Measurements from ENCODE around the gene ZSWIM5. TPM values are rescaled to one million over a fixed set of nuclear protein-coding genes. Genes with fewer than 3 reads are reported as not detected.

Gene ZSWIM5
- total RNA-seq, 1 donor from 2014 or later, result 0.79 TPM

GRCh38 chr1:44973645-44974044 lies 232.8 kb downstream of the ZSWIM5 start:
- H3K4me2 ChIP-seq (ENCODE audit: low read length), result no peak overlapping the region
- FAIRE-seq, result no peak
- H3K4me3 ChIP-seq (ENCODE audit: insufficient read depth, low read depth, low read length), result no peak overlapping the region
- H3K9ac ChIP-seq (ENCODE audit: low read length), result no peak overlapping the region
- TF ChIP-seq EZH2 (IDR thresholded peaks at IDR 0.05; ENCODE audit: insufficient read depth, low read length), result no peak
- no peak for TF ChIP-seq CTCF (IDR thresholded peaks at IDR 0.05; ENCODE audit: insufficient read depth, low read depth, low read length)
- Mint-ChIP-seq H3K9me3 (ENCODE audit: unreplicated experiment) (no peaks in the 10 kb centered on the region), H3K4me3 (ENCODE audit: unreplicated experiment) (no peak overlapping the region), H3K4me1 (ENCODE audit: low read depth, unreplicated experiment) (peaks cover 9% of the 10 kb centered on the region), H3K27me3 (ENCODE audit: low read depth, unreplicated experiment) (no peaks in the 10 kb centered on the region), H3K36me3 (ENCODE audit: low read depth, unreplicated experiment) (peaks cover 13% of the 10 kb centered on the region), H3K27ac (ENCODE audit: unreplicated experiment) (no peak overlapping the region)
- H3K36me3 ChIP-seq (ENCODE audit: insufficient read depth, low read length), result peaks cover 16% of the 10 kb centered on the region
- H3K4me1 ChIP-seq (ENCODE audit: insufficient read depth, low read length), result peaks cover 14% of the 10 kb centered on the region
- peaks cover 5% of the 10 kb centered on the region for H4K20me1 ChIP-seq (ENCODE audit: insufficient read depth, low read length)
- no peak overlapping the region for H2AFZ ChIP-seq (ENCODE audit: low read depth, low read length)
- no peaks in the 10 kb centered on the region for H3K79me2 ChIP-seq (ENCODE audit: insufficient read depth, low read length)
- no peaks in the 10 kb centered on the region for H3K27me3 ChIP-seq (ENCODE audit: insufficient read depth, low read length)
- no peak overlapping the region for H3K27ac ChIP-seq (ENCODE audit: low read depth, low read length)
- no peaks in the 10 kb centered on the region for H3K9me3 ChIP-seq (ENCODE audit: insufficient read depth, low read depth, low read length)
- no peak for DNase-seq (ENCODE audit: low read depth)

- Histone ChIP-seq H3K27me3 (ENCODE audit: insufficient read depth, low read length) (no peaks in the 10 kb centered on the region), H2AFZ (ENCODE audit: low read depth, low read length) (no peak overlapping the region), H3K9ac (ENCODE audit: low read length) (no peak overlapping the region), H3K36me3 (ENCODE audit: insufficient read depth, low read length) (no peaks in the 10 kb centered on the region), H3K4me1 (ENCODE audit: insufficient read depth, low read length) (peaks cover 20% of the 10 kb centered on the region), H3K79me2 (ENCODE audit: insufficient read depth, low read length) (no peaks in the 10 kb centered on the region), H3K27ac (ENCODE audit: low read depth, low read length) (peak overlapping the region; percentile 32), H3K4me2 (ENCODE audit: low read length) (peak overlapping the region; percentile 65), H3K9me3 (ENCODE audit: insufficient read depth, low read depth, low read length) (no peaks in the 10 kb centered on the region), H4K20me1 (ENCODE audit: insufficient read depth, low read length) (peaks cover 5% of the 10 kb centered on the region), H3K4me3 (ENCODE audit: insufficient read depth, low read depth, low read length) (no peak overlapping the region)
- H3K27ac Mint-ChIP-seq (ENCODE audit: unreplicated experiment), result no peak overlapping the region
- peak; percentile 83 for DNase-seq (ENCODE audit: low read depth)
- no peak overlapping the region for H3K4me3 Mint-ChIP-seq (ENCODE audit: unreplicated experiment)
- TF ChIP-seq EZH2 (IDR thresholded peaks at IDR 0.05; ENCODE audit: insufficient read depth, low read length) (no peak), CTCF (IDR thresholded peaks at IDR 0.05; ENCODE audit: insufficient read depth, low read depth, low read length) (no peak)
- peaks cover 9% of the 10 kb centered on the region for H3K4me1 Mint-ChIP-seq (ENCODE audit: low read depth, unreplicated experiment)
- H3K27me3 Mint-ChIP-seq (ENCODE audit: low read depth, unreplicated experiment), result no peaks in the 10 kb centered on the region
- FAIRE-seq, result no peak
- H3K36me3 Mint-ChIP-seq (ENCODE audit: low read depth, unreplicated experiment), result no peaks in the 10 kb centered on the region
- H3K9me3 Mint-ChIP-seq (ENCODE audit: unreplicated experiment), result no peaks in the 10 kb centered on the region
These were observed 236.1 kb downstream of the ZSWIM5 start for GRCh38 chr1:44970317-44970716.

Other genes starting within 250 kb of the ZSWIM5 start
- gene EIF2B3, start 220.0 kb downstream of the ZSWIM5 start, total RNA-seq, result 28.1 and 28.2 TPM in 2 replicates
- 33.2 and 33.9 TPM in 2 replicates for gene HECTD3, start 195.3 kb downstream of the ZSWIM5 start, total RNA-seq
- gene UROD, start 194.4 kb downstream of the ZSWIM5 start, total RNA-seq, result 96.1 and 98.8 TPM in 2 replicates
- 0.61 and 0.70 TPM in 2 replicates for gene HPDL, start 120.3 kb upstream of the ZSWIM5 start, total RNA-seq
- 4.3 TPM in 2 replicates for gene TOE1, start 133.6 kb upstream of the ZSWIM5 start, total RNA-seq
- gene MUTYH, start 133.8 kb upstream of the ZSWIM5 start, total RNA-seq, result 6.0 and 6.6 TPM in 2 replicates

All from astrocyte (in vitro differentiated cells and primary cell).